SIG-M5 (cell line): ENCODE data around the gene STARD9.
A peak's percentile ranks its signal among the peaks of the same experiment; 100 is the strongest.
"Not testable (repeated sequence)": the region's sequence is repeated elsewhere in the genome, so short reads cannot be mapped to it uniquely, and the experiment has no call there.

Experiments used
- DNase-seq: peaks from one replicate; lab custom pipeline; 2025; lab: John Stamatoyannopoulos, UW

STARD9 gene

GRCh38 chr15:42575188-42576039, at the start of gene STARD9:
Gene STARD9, plus strand, starts transcription at chr15:42575606. Its CDS starts 110 bp downstream, at chr15:42575716.
- DNase-seq, result peak; percentile 70

- DNase-seq, result no peak
These were observed 46.4 kb upstream of the STARD9 start for GRCh38 chr15:42528970-42529369.

GRCh38 chr15:42533246-42533645, 42.2 kb upstream of the STARD9 start:
- no peak for DNase-seq

- peak; percentile 33 for DNase-seq
These were observed 30.4 kb upstream of the STARD9 start for GRCh38 chr15:42544853-42545629.

- no peak for DNase-seq
These were observed 27.5 kb upstream of the STARD9 start for GRCh38 chr15:42547918-42548248.

GRCh38 chr15:42548249-42549031, 27.0 kb upstream of the STARD9 start, which contains the start of the genes HAUS2 and LRRC57:
Gene HAUS2, plus strand, starts transcription at chr15:42548838. Its CDS starts 35 bp downstream, at chr15:42548873.
Gene LRRC57, minus strand, starts transcription at chr15:42548793. Its CDS starts 359 bp downstream, at chr15:42548434.
- DNase-seq, result no peak

GRCh38 chr15:42549032-42549491, 26.3 kb upstream of the STARD9 start:
- no peak for DNase-seq

GRCh38 chr15:42549741-42550392, 25.5 kb upstream of the STARD9 start:
- no peak for DNase-seq

GRCh38 chr15:42553554-42553953, 21.9 kb upstream of the STARD9 start:
- no peak for DNase-seq

- DNase-seq, result not testable (repeated sequence)
These were observed 18.7 kb upstream of the STARD9 start for GRCh38 chr15:42556550-42557207.

GRCh38 chr15:42558739-42559138, 16.7 kb upstream of the STARD9 start:
- no peak for DNase-seq

GRCh38 chr15:42576040-42576594, 711 bp downstream of the STARD9 start:
- DNase-seq, result no peak

GRCh38 chr15:42576776-42577175, 1.4 kb downstream of the STARD9 start:
- DNase-seq, result no peak

GRCh38 chr15:42577514-42578031, 2.2 kb downstream of the STARD9 start:
- DNase-seq, result no peak

GRCh38 chr15:42578984-42579537, 3.7 kb downstream of the STARD9 start:
- no peak for DNase-seq

GRCh38 chr15:42581272-42581730, 5.9 kb downstream of the STARD9 start:
- no peak for DNase-seq

GRCh38 chr15:42582569-42583375, 7.4 kb downstream of the STARD9 start:
- no peak for DNase-seq

GRCh38 chr15:42584031-42584765, 8.8 kb downstream of the STARD9 start:
- no peak for DNase-seq
